Ovary (tissue), 3 donors: Measurements from ENCODE around the gene NATD1.

Experiments
- CTCF ChIP-seq, 3 donors: fragments of 450-650 bp in 2 of 3; fragments of 200-600 bp in 1 of 3; IDR thresholded peaks; one replicate each; pipeline versions ENCODE4 v1.5.1 to v1.8.0; 2016 to 2022; ENCODE audit warnings: antibody characterized with exemption in 3 of 3, mild to moderate bottlenecking in 1 of 3
- EP300 ChIP-seq: sonication (generic); formaldehyde crosslinking; IDR thresholded peaks from one replicate; pipeline ENCODE4 v1.6.1; 2017; ENCODE audit warnings: antibody characterized with exemption
- POLR2A ChIP-seq: fragments of 450-650 bp; IDR thresholded peaks from one replicate; pipeline ENCODE4 v1.6.1; 2017; ENCODE audit warnings: antibody characterized with exemption, mild to moderate bottlenecking, moderate library complexity
- donor health status: DM: no; HTN: no; CAD: no.

GRCh38 chr17:21287703-21288449 is 34.7 kb upstream of the NATD1 start:
- TF ChIP-seq CTCF (IDR thresholded peaks at IDR 0.05) (no peak), EP300 (peak; percentile 73), POLR2A (no peak)
